ENCODE results near the gene FZR1. TPM values are rescaled to one million over a fixed set of nuclear protein-coding genes. Genes with fewer than 3 reads are reported as not detected.

FZR1 gene
- total RNA-seq, 1 experiment from 2014 or later = 59.1 TPM

DNA sequence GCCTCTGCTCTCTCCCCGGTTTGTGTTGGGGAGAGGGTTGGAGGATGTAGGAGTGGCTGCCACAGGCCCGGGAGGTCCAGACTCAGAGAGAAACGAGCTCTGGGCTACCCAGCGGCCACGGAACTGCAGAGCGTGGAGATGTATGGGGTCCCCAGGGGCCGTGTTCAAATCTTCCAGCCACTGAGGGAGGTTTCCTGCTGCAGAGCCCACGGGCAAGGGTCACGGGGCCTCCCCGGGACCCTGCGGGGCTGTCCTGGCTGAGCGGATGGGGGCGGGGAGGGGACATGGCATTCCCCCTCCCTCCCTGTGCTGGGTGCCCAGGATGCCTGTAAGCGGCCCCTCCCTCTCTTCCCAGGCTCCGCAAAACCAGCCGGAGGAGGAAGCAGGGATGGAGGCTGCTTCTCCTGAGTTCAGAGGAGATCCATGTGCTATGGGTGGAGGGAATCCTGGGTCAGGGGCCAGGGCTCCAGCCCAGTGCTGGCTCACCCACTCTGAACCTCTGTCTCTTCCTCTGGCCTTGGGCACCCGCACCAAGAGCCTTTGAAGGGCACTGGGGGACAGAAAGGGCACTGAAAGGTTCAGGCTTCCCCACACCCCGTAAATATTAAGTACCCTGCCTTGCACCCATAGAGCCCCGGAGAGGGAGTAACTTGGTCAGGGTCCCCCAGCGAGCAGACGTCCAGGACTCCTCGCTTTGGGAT lies 48.4 kb upstream of the FZR1 start:
- DNase-seq = no peak

DNA sequence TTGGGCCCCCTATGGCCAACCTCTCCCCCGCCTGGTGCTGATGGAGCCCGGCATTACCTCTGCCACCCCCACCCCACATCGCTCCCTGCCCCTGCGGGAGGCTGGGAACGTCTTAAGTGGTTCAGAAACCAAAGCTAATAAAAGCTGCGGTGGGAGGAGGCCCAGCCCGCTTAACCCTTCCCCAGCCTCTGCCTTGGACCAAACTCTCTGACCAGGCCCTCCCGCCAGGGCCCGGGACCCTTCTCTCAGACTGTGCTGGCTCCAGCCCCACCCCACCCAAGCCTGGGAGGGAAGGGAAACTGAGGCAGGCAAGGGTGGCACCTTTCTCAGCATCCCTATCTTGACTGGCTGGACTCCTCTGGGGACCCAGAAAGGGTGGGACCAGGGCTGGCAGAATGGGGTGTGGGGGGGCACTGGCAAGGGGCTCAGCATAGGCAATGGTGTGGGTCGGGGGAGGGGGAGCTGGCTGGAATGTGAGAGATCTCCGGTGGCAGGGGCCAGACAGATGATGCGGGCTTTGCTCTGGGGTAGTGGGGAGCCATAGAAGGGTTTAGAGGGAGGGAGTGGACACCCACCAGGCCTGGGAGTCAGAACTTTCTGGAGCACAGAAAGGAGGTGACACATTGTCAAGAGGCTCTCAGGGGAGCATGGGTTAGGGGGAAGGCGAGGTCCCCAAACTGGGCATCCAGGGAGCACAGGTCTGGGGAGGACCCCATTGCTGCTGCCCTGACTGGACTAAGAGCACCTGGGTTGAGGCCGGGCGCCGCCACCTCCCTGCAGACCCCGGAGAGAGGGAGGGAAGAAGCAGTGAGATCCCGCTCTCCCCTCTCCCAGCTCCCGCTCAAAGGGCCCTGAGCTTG lies 47.7 kb upstream of the FZR1 start:
- H3K36me3 ChIP-seq (ENCODE audit: control insufficient read depth, insufficient read depth, low read length) = no peaks in the 10 kb centered on the region
- Mint-ChIP-seq H3K27me3 (ENCODE audit: insufficient read depth, unreplicated experiment) (no peaks in the 10 kb centered on the region), H3K4me3 (ENCODE audit: unreplicated experiment) (no peak overlapping the region), H3K27ac (ENCODE audit: unreplicated experiment) (no peak overlapping the region), H3K4me1 (ENCODE audit: low read depth, unreplicated experiment) (no peaks in the 10 kb centered on the region), H3K9me3 (ENCODE audit: unreplicated experiment) (no peaks in the 10 kb centered on the region), H3K36me3 (ENCODE audit: insufficient read depth, unreplicated experiment) (peaks cover 5% of the 10 kb centered on the region)
- H3K9me3 ChIP-seq = no peaks in the 10 kb centered on the region
- BruUV-seq (replicated peaks) = no TSS peak
- intact Hi-C loops (cut with micrococcal nuclease; ENCODE audit: unreplicated experiment) = no loop called here
- POLR2A ChIA-PET = no interaction called here
- no peak overlapping the region for H3K4me3 ChIP-seq (ENCODE audit: low read depth, low read length)
- 0 out of 2 replicates have a peak, but pooled peaks cover 5% of the 10 kb centered on the region for H3K4me1 ChIP-seq
- no peaks in the 10 kb centered on the region for H3K27me3 ChIP-seq (replicated peaks; ENCODE audit: control insufficient read depth, insufficient read depth, low read length)
- TF ChIP-seq, protein P1, sequence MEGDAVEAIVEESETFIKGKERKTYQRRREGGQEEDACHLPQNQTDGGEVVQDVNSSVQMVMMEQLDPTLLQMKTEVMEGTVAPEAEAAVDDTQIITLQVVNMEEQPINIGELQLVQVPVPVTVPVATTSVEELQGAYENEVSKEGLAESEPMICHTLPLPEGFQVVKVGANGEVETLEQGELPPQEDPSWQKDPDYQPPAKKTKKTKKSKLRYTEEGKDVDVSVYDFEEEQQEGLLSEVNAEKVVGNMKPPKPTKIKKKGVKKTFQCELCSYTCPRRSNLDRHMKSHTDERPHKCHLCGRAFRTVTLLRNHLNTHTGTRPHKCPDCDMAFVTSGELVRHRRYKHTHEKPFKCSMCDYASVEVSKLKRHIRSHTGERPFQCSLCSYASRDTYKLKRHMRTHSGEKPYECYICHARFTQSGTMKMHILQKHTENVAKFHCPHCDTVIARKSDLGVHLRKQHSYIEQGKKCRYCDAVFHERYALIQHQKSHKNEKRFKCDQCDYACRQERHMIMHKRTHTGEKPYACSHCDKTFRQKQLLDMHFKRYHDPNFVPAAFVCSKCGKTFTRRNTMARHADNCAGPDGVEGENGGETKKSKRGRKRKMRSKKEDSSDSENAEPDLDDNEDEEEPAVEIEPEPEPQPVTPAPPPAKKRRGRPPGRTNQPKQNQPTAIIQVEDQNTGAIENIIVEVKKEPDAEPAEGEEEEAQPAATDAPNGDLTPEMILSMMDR (IDR thresholded peaks at IDR 0.05; ENCODE audit: insufficient read depth in 1 of 2, low read depth in 1 of 2, low read length in 1 of 2, severe bottlenecking in 1 of 2, unreplicated experiment in 1 of 2) = no peak
- CTCF ChIA-PET = interaction anchor here (0.6 kb wide), 2 partner anchors 15 to 495 kb away, joined by 4 read pairs; no protein-coding TSS in a partner anchor
- DNase-seq = no peak

More for the DNA sequence above, 48.4 kb upstream of the FZR1 start:
- 0 out of 2 replicates have a peak, but pooled peaks cover 5% of the 10 kb centered on the region for H3K4me1 ChIP-seq
- H3K27me3 Mint-ChIP-seq (ENCODE audit: insufficient read depth, unreplicated experiment) = no peaks in the 10 kb centered on the region
- H3K9me3 ChIP-seq = no peaks in the 10 kb centered on the region
- no TSS peak for BruUV-seq (replicated peaks)
- H3K4me3 Mint-ChIP-seq (ENCODE audit: unreplicated experiment) = no peak overlapping the region
- no peaks in the 10 kb centered on the region for H3K36me3 ChIP-seq (ENCODE audit: control insufficient read depth, insufficient read depth, low read length)
- no peaks in the 10 kb centered on the region for H3K9me3 Mint-ChIP-seq (ENCODE audit: unreplicated experiment)
- no peaks in the 10 kb centered on the region for H3K27me3 ChIP-seq (replicated peaks; ENCODE audit: control insufficient read depth, insufficient read depth, low read length)
- H3K4me3 ChIP-seq (ENCODE audit: low read depth, low read length) = no peak overlapping the region
- intact Hi-C loops (cut with micrococcal nuclease; ENCODE audit: unreplicated experiment) = no loop called here
- ChIA-PET CTCF (interaction anchor here (0.6 kb wide), 1 partner anchor 496 kb away, joined by 4 read pairs; no protein-coding TSS in a partner anchor), POLR2A (no interaction called here)
- H3K36me3 Mint-ChIP-seq (ENCODE audit: insufficient read depth, unreplicated experiment) = peaks cover 3% of the 10 kb centered on the region
- TF ChIP-seq, protein P1 (IDR thresholded peaks at IDR 0.05; ENCODE audit: insufficient read depth in 1 of 2, low read depth in 1 of 2, low read length in 1 of 2, severe bottlenecking in 1 of 2, unreplicated experiment in 1 of 2) = no peak
- no peaks in the 10 kb centered on the region for H3K4me1 Mint-ChIP-seq (ENCODE audit: low read depth, unreplicated experiment)
- no peak overlapping the region for H3K27ac Mint-ChIP-seq (ENCODE audit: unreplicated experiment)

DNA sequence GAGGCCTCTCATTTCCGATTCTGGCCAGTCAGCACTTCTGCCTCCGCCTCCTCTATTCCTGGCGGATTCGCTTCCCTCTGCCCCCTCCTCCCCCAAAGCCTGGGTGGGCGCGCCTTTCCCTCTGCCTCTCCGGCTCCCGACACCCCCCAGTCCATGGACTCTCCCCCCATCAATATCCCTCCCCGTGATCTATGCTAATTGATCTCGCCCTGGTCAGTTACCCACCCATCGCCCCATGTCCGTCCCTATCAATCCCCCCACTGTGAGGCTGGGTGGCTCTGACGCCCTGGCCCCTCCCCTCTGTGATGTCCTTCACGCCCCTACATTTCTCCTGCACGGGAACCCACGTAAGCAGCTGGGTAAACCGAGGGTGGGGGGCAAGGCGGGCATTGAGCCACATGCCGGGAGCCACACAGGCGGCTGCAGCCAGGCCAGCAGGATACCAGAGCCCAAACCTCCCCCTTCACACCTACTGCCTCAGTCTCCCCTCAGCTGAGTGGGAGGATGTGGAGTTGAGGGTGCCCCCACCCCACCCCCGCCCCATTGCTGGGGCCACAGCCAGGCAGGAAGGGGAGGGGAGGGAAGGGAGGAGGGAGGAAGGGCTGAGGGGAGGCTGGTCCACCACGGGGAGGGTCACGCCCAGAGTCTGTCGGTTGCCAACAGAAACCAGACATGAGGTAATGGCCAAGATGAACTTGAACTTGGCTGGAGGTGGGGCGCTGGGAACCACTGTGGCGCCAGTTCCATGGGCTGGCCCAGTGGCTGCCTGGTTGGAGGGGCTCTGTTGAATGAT lies 46.8 kb upstream of the FZR1 start:
- DNase-seq = no peak
- ChIA-PET POLR2A (no interaction called here), CTCF (interaction anchor here (0.6 kb wide), 1 partner anchor 14 kb away, joined by 4 read pairs; no protein-coding TSS in a partner anchor)
- Histone ChIP-seq H3K4me3 (ENCODE audit: low read depth, low read length) (no peak overlapping the region), H3K36me3 (ENCODE audit: control insufficient read depth, insufficient read depth, low read length) (no peaks in the 10 kb centered on the region), H3K9me3 (no peaks in the 10 kb centered on the region), H3K4me1 (0 out of 2 replicates have a peak, but pooled peaks cover 5% of the 10 kb centered on the region), H3K27me3 (replicated peaks; ENCODE audit: control insufficient read depth, insufficient read depth, low read length) (no peaks in the 10 kb centered on the region)
- no peak overlapping the region for H3K4me3 Mint-ChIP-seq (ENCODE audit: unreplicated experiment)
- TF ChIP-seq, protein P1 (IDR thresholded peaks at IDR 0.05; ENCODE audit: insufficient read depth in 1 of 2, low read depth in 1 of 2, low read length in 1 of 2, severe bottlenecking in 1 of 2, unreplicated experiment in 1 of 2) = no peak
- H3K27ac Mint-ChIP-seq (ENCODE audit: unreplicated experiment) = no peak overlapping the region
- H3K36me3 Mint-ChIP-seq (ENCODE audit: insufficient read depth, unreplicated experiment) = peaks cover 5% of the 10 kb centered on the region
- H3K9me3 Mint-ChIP-seq (ENCODE audit: unreplicated experiment) = no peaks in the 10 kb centered on the region
- H3K4me1 Mint-ChIP-seq (ENCODE audit: low read depth, unreplicated experiment) = no peaks in the 10 kb centered on the region
- intact Hi-C loops (cut with micrococcal nuclease; ENCODE audit: unreplicated experiment) = no loop called here
- BruUV-seq (replicated peaks) = no TSS peak
- no peaks in the 10 kb centered on the region for H3K27me3 Mint-ChIP-seq (ENCODE audit: insufficient read depth, unreplicated experiment)

All from Caco-2 (cell line).